HepG2 (cell line): Measurements from ENCODE around the gene RUFY2. TPM values are rescaled to one million over a fixed set of nuclear protein-coding genes. Genes with fewer than 3 reads are reported as not detected.
A peak's percentile ranks its signal among the peaks of the same experiment; 100 is the strongest.

Source experiments
- CREM ChIP-seq, 2 experiments: sonication (generic) in 1 of 2; formaldehyde crosslinking in 1 of 2; IDR thresholded peaks; 2 replicates each; pipeline versions ENCODE4 v1.4.0 to v1.6.1; 2016 to 2020; ENCODE audit warnings: antibody characterized with exemption in 1 of 2, mild to moderate bottlenecking in 1 of 2, missing genetic modification reagents in 1 of 2
- E2F5 ChIP-seq: sonication (generic); formaldehyde crosslinking; conservative IDR thresholded peaks from 2 replicates; pipeline ENCODE4 v1.4.0; 2020; ENCODE audit warnings: missing genetic modification reagents
- ELF4 ChIP-seq: sonication (generic); formaldehyde crosslinking; IDR thresholded peaks from 2 replicates; pipeline ENCODE4 v1.5.0; 2020; ENCODE audit warnings: missing genetic modification reagents, mild to moderate bottlenecking, moderate library complexity, borderline replicate concordance
- ELK4 ChIP-seq: sonication (generic); formaldehyde crosslinking; IDR thresholded peaks from 2 replicates; pipeline ENCODE4 v1.9.0; 2021; ENCODE audit warnings: missing genetic modification reagents, borderline replicate concordance
- HMGA1 ChIP-seq: sonication (generic); formaldehyde crosslinking; conservative IDR thresholded peaks from 2 replicates; pipeline ENCODE4 v1.4.0; 2020; ENCODE audit warnings: missing genetic modification reagents
- HNF4G ChIP-seq, 2 experiments: sonication (generic) in 1 of 2; formaldehyde crosslinking in 1 of 2; IDR thresholded peaks; 2 replicates each; pipeline versions ENCODE4 v1.4.0 to v1.6.1; 2011 to 2020; ENCODE audit warnings: borderline replicate concordance in 2 of 2, low read depth in 2 of 2, mild to moderate bottlenecking in 2 of 2, low read length in 1 of 2, missing genetic modification reagents in 1 of 2, moderate library complexity in 1 of 2
- HOXA9 ChIP-seq: sonication (generic); formaldehyde crosslinking; IDR thresholded peaks from 2 replicates; pipeline ENCODE4 v1.8.1; 2022; ENCODE audit warnings: missing genetic modification reagents, mild to moderate bottlenecking, moderate library complexity, borderline replicate concordance
- JUN ChIP-seq: sonication (generic); formaldehyde crosslinking; IDR thresholded peaks from 2 replicates; pipeline ENCODE4 v1.4.0; 2020; ENCODE audit warnings: mild to moderate bottlenecking, missing genetic modification reagents
- KMT2A ChIP-seq: sonication (generic); formaldehyde crosslinking; IDR thresholded peaks from 2 replicates; pipeline ENCODE4 v1.4.0; 2020; ENCODE audit warnings: missing genetic modification reagents
- MEIS1 ChIP-seq: sonication (generic); formaldehyde crosslinking; IDR thresholded peaks from 2 replicates; pipeline ENCODE4 v1.9.0; 2021; ENCODE audit warnings: mild to moderate bottlenecking, missing genetic modification reagents, moderate library complexity, borderline replicate concordance
- MYNN ChIP-seq: sonication (generic); formaldehyde crosslinking; IDR thresholded peaks from 2 replicates; pipeline ENCODE4 v1.4.0; 2020; ENCODE audit warnings: mild to moderate bottlenecking, low read depth, missing genetic modification reagents
- MYPOP ChIP-seq: sonication (generic); formaldehyde crosslinking; IDR thresholded peaks from 2 replicates; pipeline ENCODE4 v1.8.1; 2023; ENCODE audit warnings: mild to moderate bottlenecking, moderate library complexity, missing genetic modification reagents
- NFE2L2 ChIP-seq: fragments of 150-350 bp; IDR thresholded peaks from 2 replicates; pipeline ENCODE4 v1.6.1; 2014; ENCODE audit warnings: low read length
- ONECUT2 ChIP-seq: sonication (generic); formaldehyde crosslinking; IDR thresholded peaks from 2 replicates; pipeline ENCODE4 v1.4.0; 2020; ENCODE audit warnings: missing genetic modification reagents
- PAF1 ChIP-seq: IDR thresholded peaks from 2 replicates; pipeline ENCODE4 v1.6.1; 2016; ENCODE audit warnings: missing genetic modification reagents, missing compliant biosample characterization
- PCBP2 ChIP-seq: fragments of 200-400 bp; formaldehyde crosslinking; optimal IDR thresholded peaks from 2 replicates; pipeline ENCODE3; 2018; ENCODE audit warnings: low read length, low read depth; ENCODE audit not compliant: poor library complexity, severe bottlenecking
- SRY ChIP-seq: sonication (generic); formaldehyde crosslinking; IDR thresholded peaks from 2 replicates; pipeline ENCODE4 v1.8.0; 2022; ENCODE audit warnings: mild to moderate bottlenecking, missing genetic modification reagents
- TEAD3 ChIP-seq: optimal IDR thresholded peaks from 2 replicates; pipeline ENCODE3; 2016; ENCODE audit warnings: borderline replicate concordance
- ZC3H4 ChIP-seq: sonication (generic); formaldehyde crosslinking; IDR thresholded peaks from 2 replicates; pipeline ENCODE4 v1.4.0; 2020; ENCODE audit warnings: missing genetic modification reagents, borderline replicate concordance
- ZMYM2 ChIP-seq: sonication (generic); formaldehyde crosslinking; IDR thresholded peaks from 2 replicates; pipeline ENCODE4 v1.8.0; 2022; ENCODE audit warnings: mild to moderate bottlenecking, missing genetic modification reagents
- ZNF224 ChIP-seq: sonication (generic); formaldehyde crosslinking; IDR thresholded peaks from 2 replicates; pipeline ENCODE4 v1.5.0; 2020; ENCODE audit warnings: mild to moderate bottlenecking, missing genetic modification reagents
- ZNF24 ChIP-seq: fragments of 450-650 bp; IDR thresholded peaks from 2 replicates; pipeline ENCODE4 v1.6.1; 2017; ENCODE audit warnings: antibody characterized with exemption, mild to moderate bottlenecking
- ZNF432 ChIP-seq: sonication (generic); formaldehyde crosslinking; IDR thresholded peaks from 2 replicates; pipeline ENCODE4 v1.5.0; 2020; ENCODE audit warnings: missing genetic modification reagents, mild to moderate bottlenecking, borderline replicate concordance
- ZNF550 ChIP-seq: sonication (generic); formaldehyde crosslinking; IDR thresholded peaks from 2 replicates; pipeline ENCODE4 v1.4.0; 2020; ENCODE audit warnings: mild to moderate bottlenecking, missing genetic modification reagents, borderline replicate concordance
- ZNF598 ChIP-seq: sonication (generic); formaldehyde crosslinking; IDR thresholded peaks from 2 replicates; pipeline ENCODE4 v1.5.1; 2020; ENCODE audit warnings: mild to moderate bottlenecking, missing genetic modification reagents, borderline replicate concordance
- ZNF674 ChIP-seq: sonication (generic); formaldehyde crosslinking; IDR thresholded peaks from 2 replicates; pipeline ENCODE4 v1.5.0; 2020; ENCODE audit warnings: low read depth, mild to moderate bottlenecking, missing genetic modification reagents
- polyA plus RNA-seq, 8 experiments: library from polyadenylated mRNA; depleted of rRNA in 3 of 8; stranded (reverse) in 7 of 8; unstranded in 1 of 8; fragments of >200 nt; fragmentation: Illumina TruSeq in 4 of 8; extraction: Trizol in 4 of 8; gene quantifications; 2 replicates each; pipeline versions ENCODE4 v1.2.1 to v1.2.3, GENCODE V29; 2011 to 2016; ENCODE audit warnings: low read depth in 4 of 8, missing spikeins in 1 of 8, mixed read lengths in 1 of 8; ENCODE audit not compliant: insufficient read depth in 1 of 8
- total RNA-seq, 5 experiments: library from RNA; depleted of rRNA; stranded (reverse); fragments of >200 nt; fragmentation: Illumina TruSeq; extraction: Trizol; gene quantifications; 2 replicates each; pipeline ENCODE4 v1.2.3, GENCODE V29; 2016; ENCODE audit warnings: low read depth in 1 of 5

RUFY2 gene
- total and polyA plus RNA-seq, 2 of the 13 experiments (the other 11 are each of a cell fraction or from before 2014, with no cell fraction given), result 10.1 to 16.1 TPM

- no peak for TF ChIP-seq ZNF550
- peak; percentile 85 for TF ChIP-seq TEAD3 (CRISPR knock-in tag)
- TF ChIP-seq ZMYM2 (CRISPR knock-in tag), result peak; percentile 84
- TF ChIP-seq ZNF598, result peak; percentile 86; the same call in 1 of the 2 replicates
- peak; percentile 47; the same call in 1 of the 2 replicates for TF ChIP-seq ZC3H4 (CRISPR knock-in tag)
- peak; percentile 32; the same call in 1 of the 2 replicates for TF ChIP-seq CREM (IDR thresholded peaks at IDR 0.05)
- no peak for TF ChIP-seq CREM (CRISPR knock-in tag; IDR thresholded peaks at IDR 0.05)
- TF ChIP-seq ELK4, result 0 out of 2 replicates have a peak, but pooled peaks have one; percentile 36
- TF ChIP-seq ZNF674, result peak; percentile 84; the same call in 1 of the 2 replicates
- TF ChIP-seq ZNF432 (CRISPR knock-in tag), result peak; percentile 75
- TF ChIP-seq ONECUT2 (CRISPR knock-in tag), result peak; percentile 45; the same call in 1 of the 2 replicates
- peak; percentile 30; the same call in 1 of the 2 replicates for TF ChIP-seq MYNN (CRISPR knock-in tag)
- TF ChIP-seq HMGA1 (CRISPR knock-in tag), result no peak
- TF ChIP-seq JUN (CRISPR knock-in tag), result no peak; the same call in 1 of the 2 replicates
- no peak for TF ChIP-seq SRY (CRISPR knock-in tag)
- peak; percentile 95 for TF ChIP-seq ELF4 (CRISPR knock-in tag)
- 0 out of 2 replicates have a peak, but pooled peaks have one; percentile 24 for TF ChIP-seq MEIS1 (CRISPR knock-in tag)
- TF ChIP-seq E2F5 (CRISPR knock-in tag), result peak; percentile 54; the same call in 1 of the 2 replicates
- TF ChIP-seq MYPOP (CRISPR knock-in tag), result peak; percentile 81
- TF ChIP-seq ZNF224 (CRISPR knock-in tag), result no peak; the same call in 1 of the 2 replicates
- TF ChIP-seq HOXA9 (CRISPR knock-in tag), result peak; percentile 83
- TF ChIP-seq PAF1 (CRISPR knock-in tag), result no peak
- TF ChIP-seq KMT2A (CRISPR knock-in tag), result peak; percentile 85
- TF ChIP-seq NFE2L2, result no peak
- TF ChIP-seq ZNF24, result no peak
- TF ChIP-seq PCBP2, result no peak
- TF ChIP-seq HNF4G (IDR thresholded peaks at IDR 0.05; ENCODE audit: borderline replicate concordance, low read depth, low read length), result peak; percentile 55; the same call in 1 of the 2 replicates
- TF ChIP-seq HNF4G (CRISPR knock-in tag; IDR thresholded peaks at IDR 0.05; ENCODE audit: borderline replicate concordance, low read depth), result peak; percentile 72
These were observed 75.4 kb downstream of the RUFY2 start, which contains the start of gene HNRNPH3 (continued) for GRCh38 chr10:68331455-68332258.
